Astrocyte (in vitro differentiated cells and primary cell): ENCODE measurements around the gene AUP1. TPM values are rescaled to one million over a fixed set of nuclear protein-coding genes. Genes with fewer than 3 reads are reported as not detected.
A peak's percentile ranks its signal among the peaks of the same experiment; 100 is the strongest.

ENCODE experiments used
- DNase-seq: peaks from one replicate; pipeline ENCODE4 v3.0.0-alpha.2; 2010; ENCODE audit warnings: low read depth
- FAIRE-seq: peaks from 2 replicates; lab custom pipeline; 2011; peaks lifted over from hg19 to GRCh38; lab: Jason Lieb, UNC
- H2AFZ ChIP-seq: 2 replicates; pipeline ENCODE4 v1.6.0; 2012; ENCODE audit warnings: low read depth, low read length, inconsistent platforms
- H3K27ac ChIP-seq: 2 replicates; pipeline ENCODE4 v1.5.1; 2011; ENCODE audit warnings: low read depth, low read length, inconsistent platforms
- H3K27me3 ChIP-seq: 2 replicates; pipeline ENCODE4 v1.6.0; 2011; ENCODE audit warnings: low read length, inconsistent platforms; ENCODE audit not compliant: insufficient read depth
- H3K36me3 ChIP-seq: 2 replicates; pipeline ENCODE4 v1.5.1; 2011; ENCODE audit warnings: low read length, inconsistent platforms; ENCODE audit not compliant: insufficient read depth
- H3K4me1 ChIP-seq: 2 replicates; pipeline ENCODE4 v1.5.1; 2011; ENCODE audit warnings: low read length, inconsistent platforms; ENCODE audit not compliant: insufficient read depth
- H3K4me2 ChIP-seq: 2 replicates; pipeline ENCODE4 v1.6.0; 2012; ENCODE audit warnings: low read length, inconsistent platforms
- H3K4me3 ChIP-seq: 2 replicates; pipeline ENCODE4 v1.5.1; 2011; ENCODE audit warnings: low read depth, mild to moderate bottlenecking, low read length, inconsistent platforms; ENCODE audit not compliant: insufficient read depth
- H3K79me2 ChIP-seq: 2 replicates; pipeline ENCODE4 v1.6.0; 2012; ENCODE audit warnings: mild to moderate bottlenecking, low read length, inconsistent platforms; ENCODE audit not compliant: insufficient read depth
- H3K9ac ChIP-seq: 2 replicates; pipeline ENCODE4 v1.6.0; 2012; ENCODE audit warnings: mild to moderate bottlenecking, low read length, inconsistent platforms
- H3K9me3 ChIP-seq: 2 replicates; pipeline ENCODE4 v1.5.1; 2012; ENCODE audit warnings: low read depth, mild to moderate bottlenecking, low read length, inconsistent platforms; ENCODE audit not compliant: insufficient read depth
- H4K20me1 ChIP-seq: 2 replicates; pipeline ENCODE4 v1.6.0; 2012; ENCODE audit warnings: low read length, inconsistent platforms; ENCODE audit not compliant: insufficient read depth
- H3K27ac Mint-ChIP-seq: one replicate; pipeline ENCODE4 v1.8.0; 2021; ENCODE audit warnings: mild to moderate bottlenecking, mixed read lengths; ENCODE audit not compliant: unreplicated experiment
- H3K27me3 Mint-ChIP-seq: one replicate; pipeline ENCODE4 v1.8.0; 2021; ENCODE audit warnings: low read depth, mixed read lengths; ENCODE audit not compliant: unreplicated experiment
- H3K36me3 Mint-ChIP-seq: one replicate; pipeline ENCODE4 v1.8.0; 2021; ENCODE audit warnings: low read depth, mixed read lengths; ENCODE audit not compliant: unreplicated experiment
- H3K4me1 Mint-ChIP-seq: one replicate; pipeline ENCODE4 v1.8.0; 2021; ENCODE audit warnings: low read depth, mixed read lengths; ENCODE audit not compliant: unreplicated experiment
- H3K4me3 Mint-ChIP-seq: one replicate; pipeline ENCODE4 v1.8.0; 2021; ENCODE audit warnings: mild to moderate bottlenecking, moderate library complexity, mixed read lengths; ENCODE audit not compliant: unreplicated experiment
- H3K9me3 Mint-ChIP-seq: one replicate; pipeline ENCODE4 v1.8.0; 2021; ENCODE audit warnings: mild to moderate bottlenecking, mixed read lengths; ENCODE audit not compliant: unreplicated experiment
- CTCF ChIP-seq: IDR thresholded peaks from 2 replicates; pipeline ENCODE4 v1.5.1; 2011; ENCODE audit warnings: low read depth, mild to moderate bottlenecking, inconsistent platforms, low read length, moderate library complexity; ENCODE audit not compliant: insufficient read depth
- EZH2 ChIP-seq: IDR thresholded peaks from 2 replicates; pipeline ENCODE4 v1.6.1; 2012; ENCODE audit warnings: mild to moderate bottlenecking, low read length, inconsistent platforms; ENCODE audit not compliant: insufficient read depth
- total RNA-seq: library from RNA; stranded (reverse); gene quantifications from 2 replicates; pipeline ENCODE4 v1.2.1, GENCODE V29; 2021

AUP1 gene
- total RNA-seq, 1 donor from 2014 or later = 82.5 TPM

- peak overlapping the region; percentile 53 for H3K27ac Mint-ChIP-seq
- peak overlapping the region; percentile 53 for H3K27ac ChIP-seq
- H3K9me3 Mint-ChIP-seq = no peaks in the 10 kb centered on the region
- DNase-seq (no peak), FAIRE-seq (no peak)
- peak overlapping the region; percentile 80 for H2AFZ ChIP-seq
- H3K9me3 ChIP-seq = no peaks in the 10 kb centered on the region
- peak overlapping the region; percentile 95 for H3K4me3 Mint-ChIP-seq
- TF ChIP-seq EZH2 (no peak), CTCF (no peak)
- peak overlapping the region; percentile 85 for H3K4me3 ChIP-seq
- peak overlapping the region; percentile 90 for H3K4me2 ChIP-seq
- no peaks in the 10 kb centered on the region for H3K36me3 Mint-ChIP-seq
- H3K36me3 ChIP-seq = no peaks in the 10 kb centered on the region
- peak overlapping the region; percentile 82 for H3K9ac ChIP-seq
- peaks cover 57% of the 10 kb centered on the region for H3K79me2 ChIP-seq
- H3K4me1 ChIP-seq = peaks cover 19% of the 10 kb centered on the region
- no peaks in the 10 kb centered on the region for H3K27me3 ChIP-seq
- H3K27me3 Mint-ChIP-seq = peaks cover 5% of the 10 kb centered on the region
- peaks cover 6% of the 10 kb centered on the region for H3K4me1 Mint-ChIP-seq
- peaks cover 16% of the 10 kb centered on the region for H4K20me1 ChIP-seq
These were observed 25.5 kb upstream of the AUP1 start for GRCh38 chr2:74554820-74555531.

DNA sequence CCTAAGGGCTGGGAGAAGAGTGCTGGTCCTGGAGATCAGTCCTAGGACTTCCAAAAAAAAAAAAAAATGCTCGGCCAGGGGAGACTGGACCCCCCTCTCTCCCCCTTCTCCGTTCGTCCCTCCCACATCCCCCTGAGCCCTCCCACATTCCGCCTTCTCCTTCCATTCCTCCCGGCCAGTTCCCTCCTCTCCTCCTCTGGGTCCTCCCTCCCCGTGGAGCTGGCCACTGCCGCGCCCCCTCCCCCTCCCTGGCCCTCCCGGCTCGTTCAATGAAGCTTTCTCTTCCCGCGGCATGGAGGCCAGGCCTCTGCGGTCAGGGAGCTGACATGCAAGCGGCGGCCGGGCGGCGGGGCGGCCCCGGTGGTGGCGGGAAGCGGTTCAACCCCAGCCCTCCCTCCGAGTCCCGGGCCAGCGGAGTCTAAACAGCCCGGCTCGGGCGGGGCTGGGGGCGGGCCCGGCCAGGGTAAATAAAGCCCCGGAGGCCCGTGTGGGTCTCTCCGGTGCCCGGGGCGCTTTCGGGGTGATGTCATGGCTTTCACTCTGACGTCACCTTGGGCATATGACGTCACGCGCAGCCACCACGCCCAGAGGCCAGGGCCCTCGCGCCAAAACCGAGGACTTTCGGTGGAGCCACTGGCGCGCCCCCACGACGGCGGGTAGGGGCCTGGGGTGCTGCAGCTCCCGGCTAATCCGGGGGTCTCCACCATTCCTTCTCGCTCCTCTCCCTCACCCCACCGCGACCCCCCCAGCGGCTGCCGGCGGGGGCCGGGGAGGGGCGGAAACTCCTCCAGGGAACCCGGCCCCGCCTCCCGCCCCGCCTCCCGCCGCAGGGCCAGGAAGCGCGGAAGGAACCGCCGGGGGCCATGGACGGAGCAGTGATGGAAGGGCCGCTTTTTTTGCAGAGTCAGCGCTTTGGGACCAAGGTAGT lies 24.6 kb upstream of the AUP1 start, which contains the start of the genes DOK1 and LOXL3:
Gene DOK1, plus strand, starts transcription at position 829 of the 928 bp plus-strand sequence. Its CDS starts 35 bp downstream, at position 864.
Gene LOXL3, minus strand, starts transcription at position 51 of the 928 bp plus-strand sequence. CDS start 1,308 bp downstream, outside the sequence.
- no peaks in the 10 kb centered on the region for H3K9me3 ChIP-seq
- H3K9ac ChIP-seq = peak within 1 kb of the TSS; percentile 82
- Mint-ChIP-seq H3K9me3 (no peaks in the 10 kb centered on the region), H3K27me3 (peaks cover 6% of the 10 kb centered on the region), H3K4me3 (peak within 1 kb of the TSS; percentile 95), H3K4me1 (peaks cover 6% of the 10 kb centered on the region), H3K36me3 (no peaks in the 10 kb centered on the region), H3K27ac (peak within 1 kb of the TSS; percentile 53)
- no peaks in the 10 kb centered on the region for H3K36me3 ChIP-seq
- peaks cover 65% of the 10 kb centered on the region for H3K79me2 ChIP-seq
- H2AFZ ChIP-seq = peak within 1 kb of the TSS; percentile 85
- H3K4me1 ChIP-seq = peaks cover 27% of the 10 kb centered on the region
- H3K4me2 ChIP-seq = peak within 1 kb of the TSS; percentile 90
- DNase-seq (peak; percentile 84), FAIRE-seq (no peak)
- no peak for TF ChIP-seq CTCF
- no peak for TF ChIP-seq EZH2
- H4K20me1 ChIP-seq = peaks cover 16% of the 10 kb centered on the region
- no peaks in the 10 kb centered on the region for H3K27me3 ChIP-seq
- peak within 1 kb of the TSS; percentile 85 for H3K4me3 ChIP-seq
- H3K27ac ChIP-seq = peak within 1 kb of the TSS; percentile 82
